ENCODE measurements around the gene KCNN2. TPM values are rescaled to one million over a fixed set of nuclear protein-coding genes. Genes with fewer than 3 reads are reported as not detected.

The KCNN2 gene
- total and polyA plus RNA-seq, 9 of the 15 experiments (the other 6 are each of a cell fraction or from before 2014, with no cell fraction given), result 0.07 TPM; not detected in 8

DNA sequence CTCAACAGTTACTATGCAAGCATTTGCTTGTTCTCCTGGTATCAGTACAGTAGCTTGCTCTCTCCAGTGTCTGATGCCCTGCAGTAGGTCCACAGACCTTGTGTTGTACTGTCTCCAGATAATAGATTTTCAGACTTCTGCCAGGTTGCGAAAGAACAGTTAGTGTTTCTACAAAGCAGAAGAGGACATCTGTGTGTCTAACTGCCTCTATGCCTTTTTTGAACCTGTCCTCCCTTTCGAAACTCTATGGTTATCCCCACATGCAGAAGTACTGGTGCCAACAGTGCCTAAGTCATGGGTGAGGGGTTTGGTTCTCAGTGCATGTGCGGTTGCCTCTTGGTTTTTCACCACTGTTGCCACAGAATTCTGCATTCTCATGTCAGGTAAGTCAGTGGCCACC lies 45.9 kb downstream of the KCNN2 start (continued):
- TF ChIP-seq RUNX1 (IDR thresholded peaks at IDR 0.05; ENCODE audit: low read depth), result no peak

DNA sequence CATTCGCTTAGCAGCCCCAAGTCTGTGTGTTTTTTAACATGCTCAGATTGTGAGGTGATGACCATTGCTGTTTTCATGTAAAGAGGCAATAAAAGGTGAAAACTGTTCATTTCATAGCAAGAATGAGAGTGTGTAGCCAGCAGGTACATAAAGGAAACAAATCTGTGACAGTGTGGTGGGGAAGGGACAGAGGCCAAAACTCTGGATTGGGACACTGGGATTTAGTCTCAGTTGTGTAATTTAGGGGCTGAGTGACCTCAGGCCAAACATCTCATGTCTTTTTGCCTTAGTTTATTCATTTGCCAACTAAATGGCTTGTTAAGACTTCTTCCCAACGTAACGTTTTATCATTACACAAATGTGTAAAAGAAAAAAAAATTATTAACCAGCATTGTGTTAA lies 47.0 kb downstream of the KCNN2 start:
- ChIA-PET CTCF (ENCODE audit: low intra/inter-chr PET ratio) (no interaction called here), POLR2A (no interaction called here)
- in situ Hi-C loops (cut with MboI), result no loop called here
- Histone ChIP-seq H3K27ac (ENCODE audit: extremely low read depth, low read depth, low read length) (no peak overlapping the region), H3K9me3 (replicated peaks; ENCODE audit: control insufficient read depth, insufficient read depth, low read depth, low read length) (no peaks in the 10 kb centered on the region; the same call in 1 of the 2 replicates), H3K4me2 (ENCODE audit: insufficient read depth, low read length) (no peak overlapping the region), H2AFZ (ENCODE audit: low read depth, low read length) (no peak overlapping the region), H3K79me2 (ENCODE audit: control insufficient read depth, insufficient read depth, low read length) (no peaks in the 10 kb centered on the region), H3K36me3 (ENCODE audit: control insufficient read depth, insufficient read depth, low read length) (no peaks in the 10 kb centered on the region), H3K27me3 (ENCODE audit: control insufficient read depth in 2 of 2, insufficient read depth in 2 of 2, low read length in 2 of 2) (no peaks in the 10 kb centered on the region), H3K9me1 (ENCODE audit: control insufficient read depth, insufficient read depth, low read length) (no peaks in the 10 kb centered on the region), H3K4me1 (replicated peaks in 1 of 2; ENCODE audit: control insufficient read depth in 2 of 2, insufficient read depth in 2 of 2, low read length in 2 of 2) (no peaks in the 10 kb centered on the region), H4K20me1 (replicated peaks; ENCODE audit: control insufficient read depth, insufficient read depth, low read length) (no peaks in the 10 kb centered on the region), H3K9ac (ENCODE audit: insufficient read depth in 1 of 2, low read depth in 2 of 2, low read length in 2 of 2) (no peak overlapping the region), H3K4me3 (no peak overlapping the region)
- ATAC-seq (no peak), DNase-seq (ENCODE audit: extremely low read depth in 1 of 4, low spot score in 3 of 4) (no peak), FAIRE-seq (no peak)
- intact Hi-C loops (cut with micrococcal nuclease), result no loop called here
- TF ChIP-seq SRSF1 (IDR thresholded peaks at IDR 0.05; ENCODE audit: low read depth, low read length) (no peak), E2F5 (CRISPR knock-in tag; IDR thresholded peaks at IDR 0.05) (no peak), LARP7 (IDR thresholded peaks at IDR 0.05) (no peak)
- no TSS peak for BruUV-seq (replicated peaks)
- 5% methylated on average over 3 of the region's 3 CpGs for WGBS (ENCODE audit: insufficient coverage, low coverage, missing lambda C conversion rate)

Data from K562 (cell line).